PFSK-1 (cell line): ENCODE measurements around the gene UNC93A.

Experiments
- FOXP2 ChIP-seq: optimal IDR thresholded peaks from 2 replicates; pipeline ENCODE3; 2011; ENCODE audit warnings: borderline replicate concordance, control low read depth, inconsistent platforms; ENCODE audit not compliant: insufficient read depth; ENCODE audit errors: extremely low read length, extremely low read depth
- POLR2AphosphoS5 ChIP-seq: IDR thresholded peaks from 2 replicates; pipeline ENCODE4 v1.6.1; 2012; ENCODE audit warnings: low read depth, mild to moderate bottlenecking, control low read depth, low read length, moderate library complexity
- SIN3A ChIP-seq: IDR thresholded peaks from 2 replicates; pipeline ENCODE4 v1.6.1; 2012; ENCODE audit warnings: mild to moderate bottlenecking, low read length, moderate library complexity, borderline replicate concordance; ENCODE audit not compliant: insufficient read depth
- TAF1 ChIP-seq: IDR thresholded peaks from 2 replicates; pipeline ENCODE4 v1.6.1; 2012; ENCODE audit warnings: low read length, control low read depth, borderline replicate concordance; ENCODE audit not compliant: insufficient read depth
- TF ChIP-seq, protein P1 (sequence below), 2 experiments: IDR thresholded peaks; 2 replicates each; pipeline versions ENCODE4 v1.6.1 to v1.8.0; 2011 to 2012; ENCODE audit warnings: low read depth in 2 of 2, low read length in 2 of 2, control low read depth in 1 of 2, inconsistent platforms in 1 of 2, mild to moderate bottlenecking in 1 of 2, moderate library complexity in 1 of 2; ENCODE audit not compliant: insufficient read depth in 1 of 2

UNC93A gene

DNA sequence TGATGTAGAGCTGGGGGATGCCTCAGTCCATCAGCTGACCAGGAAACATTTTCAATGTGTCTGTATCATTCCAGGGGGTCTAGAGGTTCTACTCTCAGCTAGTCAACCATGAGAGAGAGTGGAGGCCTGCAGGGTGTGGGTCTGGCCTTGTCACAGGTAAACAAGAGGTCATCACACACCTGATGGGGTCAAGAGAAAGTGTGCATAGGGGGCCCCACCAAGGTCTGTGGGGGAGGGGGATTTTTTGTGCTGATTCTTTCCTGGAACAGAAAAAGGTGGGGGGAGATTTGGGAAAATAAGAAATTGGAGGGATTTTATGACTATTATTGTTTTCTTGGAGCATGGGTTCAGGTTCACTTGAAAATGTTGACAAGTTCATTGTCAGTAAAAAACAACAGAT, 8.9 kb upstream of the UNC93A start:
- TF ChIP-seq, protein P1, sequence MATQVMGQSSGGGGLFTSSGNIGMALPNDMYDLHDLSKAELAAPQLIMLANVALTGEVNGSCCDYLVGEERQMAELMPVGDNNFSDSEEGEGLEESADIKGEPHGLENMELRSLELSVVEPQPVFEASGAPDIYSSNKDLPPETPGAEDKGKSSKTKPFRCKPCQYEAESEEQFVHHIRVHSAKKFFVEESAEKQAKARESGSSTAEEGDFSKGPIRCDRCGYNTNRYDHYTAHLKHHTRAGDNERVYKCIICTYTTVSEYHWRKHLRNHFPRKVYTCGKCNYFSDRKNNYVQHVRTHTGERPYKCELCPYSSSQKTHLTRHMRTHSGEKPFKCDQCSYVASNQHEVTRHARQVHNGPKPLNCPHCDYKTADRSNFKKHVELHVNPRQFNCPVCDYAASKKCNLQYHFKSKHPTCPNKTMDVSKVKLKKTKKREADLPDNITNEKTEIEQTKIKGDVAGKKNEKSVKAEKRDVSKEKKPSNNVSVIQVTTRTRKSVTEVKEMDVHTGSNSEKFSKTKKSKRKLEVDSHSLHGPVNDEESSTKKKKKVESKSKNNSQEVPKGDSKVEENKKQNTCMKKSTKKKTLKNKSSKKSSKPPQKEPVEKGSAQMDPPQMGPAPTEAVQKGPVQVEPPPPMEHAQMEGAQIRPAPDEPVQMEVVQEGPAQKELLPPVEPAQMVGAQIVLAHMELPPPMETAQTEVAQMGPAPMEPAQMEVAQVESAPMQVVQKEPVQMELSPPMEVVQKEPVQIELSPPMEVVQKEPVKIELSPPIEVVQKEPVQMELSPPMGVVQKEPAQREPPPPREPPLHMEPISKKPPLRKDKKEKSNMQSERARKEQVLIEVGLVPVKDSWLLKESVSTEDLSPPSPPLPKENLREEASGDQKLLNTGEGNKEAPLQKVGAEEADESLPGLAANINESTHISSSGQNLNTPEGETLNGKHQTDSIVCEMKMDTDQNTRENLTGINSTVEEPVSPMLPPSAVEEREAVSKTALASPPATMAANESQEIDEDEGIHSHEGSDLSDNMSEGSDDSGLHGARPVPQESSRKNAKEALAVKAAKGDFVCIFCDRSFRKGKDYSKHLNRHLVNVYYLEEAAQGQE (IDR thresholded peaks at IDR 0.05; ENCODE audit: insufficient read depth in 1 of 2, low read depth in 2 of 2, low read length in 2 of 2): no peak
- no peak for TF ChIP-seq TAF1
- no peak for TF ChIP-seq FOXP2

DNA sequence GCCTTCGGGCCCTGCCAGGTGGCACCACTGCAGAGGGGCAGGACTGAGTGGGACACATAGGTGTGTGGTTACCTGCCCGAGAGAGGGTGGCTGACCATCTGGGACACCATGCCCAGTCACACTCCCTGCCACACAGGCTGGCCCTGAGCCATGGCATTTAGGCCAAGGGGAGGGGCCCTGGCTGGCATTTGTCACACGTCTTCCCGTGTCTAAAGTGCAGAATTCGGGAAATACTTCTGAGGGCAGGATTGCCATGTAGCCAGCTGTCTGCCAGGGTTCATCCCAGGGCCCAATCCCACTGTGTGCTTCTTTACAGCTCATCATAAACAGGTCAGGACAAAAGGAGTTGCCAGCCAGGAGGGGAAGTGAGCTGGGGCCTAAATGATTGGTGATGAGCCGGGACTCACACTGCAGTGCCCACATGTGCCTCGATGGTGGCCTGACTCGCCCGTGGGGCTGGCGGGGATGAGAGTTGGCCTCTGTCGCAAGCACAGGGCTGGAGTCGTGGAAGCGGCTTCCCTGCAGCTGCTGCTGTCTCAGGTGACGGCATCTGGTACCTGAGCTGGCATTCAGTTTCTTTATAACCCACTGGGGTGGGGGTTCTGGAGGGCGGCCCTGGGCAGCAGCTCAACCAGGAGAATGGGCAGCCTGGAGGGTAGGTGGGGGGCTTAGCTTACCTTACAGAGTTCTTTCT, 5.9 kb upstream of the UNC93A start:
- TF ChIP-seq, protein P1 (IDR thresholded peaks at IDR 0.05; ENCODE audit: insufficient read depth in 1 of 2, low read depth in 2 of 2, low read length in 2 of 2): no peak
- TF ChIP-seq POLR2AphosphoS5 (no peak), FOXP2 (no peak)

DNA sequence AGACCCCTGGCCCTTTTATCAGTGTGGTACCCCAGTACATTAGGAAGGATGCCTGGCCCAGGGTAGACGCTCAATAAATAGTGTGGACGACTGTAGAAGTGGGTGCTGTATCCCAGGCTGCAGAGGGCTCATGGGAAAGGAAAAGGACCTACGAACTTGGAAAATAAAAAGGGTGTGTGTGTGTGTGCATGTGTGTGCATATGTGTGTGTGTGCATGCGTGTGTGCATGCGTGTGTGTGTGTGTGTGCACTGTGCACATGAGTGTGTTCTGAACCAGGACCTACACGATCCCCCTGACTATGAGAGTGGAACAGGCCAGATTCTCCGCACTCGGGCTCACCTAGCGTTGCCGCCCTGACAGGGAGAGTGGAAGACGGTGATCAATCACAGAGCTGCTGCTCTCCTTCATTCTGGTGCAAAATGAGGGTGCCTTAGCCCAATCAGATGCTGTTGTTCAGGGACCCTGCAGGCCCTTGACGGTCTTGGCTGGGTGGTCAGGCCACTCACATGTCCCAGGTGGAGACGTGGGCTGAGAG, 3.5 kb upstream of the UNC93A start:
- TF ChIP-seq FOXP2 (no peak), POLR2AphosphoS5 (no peak), TAF1 (no peak), SIN3A (no peak)
- TF ChIP-seq, protein P1 (IDR thresholded peaks at IDR 0.05; ENCODE audit: insufficient read depth in 1 of 2, low read depth in 2 of 2, low read length in 2 of 2): no peak

DNA sequence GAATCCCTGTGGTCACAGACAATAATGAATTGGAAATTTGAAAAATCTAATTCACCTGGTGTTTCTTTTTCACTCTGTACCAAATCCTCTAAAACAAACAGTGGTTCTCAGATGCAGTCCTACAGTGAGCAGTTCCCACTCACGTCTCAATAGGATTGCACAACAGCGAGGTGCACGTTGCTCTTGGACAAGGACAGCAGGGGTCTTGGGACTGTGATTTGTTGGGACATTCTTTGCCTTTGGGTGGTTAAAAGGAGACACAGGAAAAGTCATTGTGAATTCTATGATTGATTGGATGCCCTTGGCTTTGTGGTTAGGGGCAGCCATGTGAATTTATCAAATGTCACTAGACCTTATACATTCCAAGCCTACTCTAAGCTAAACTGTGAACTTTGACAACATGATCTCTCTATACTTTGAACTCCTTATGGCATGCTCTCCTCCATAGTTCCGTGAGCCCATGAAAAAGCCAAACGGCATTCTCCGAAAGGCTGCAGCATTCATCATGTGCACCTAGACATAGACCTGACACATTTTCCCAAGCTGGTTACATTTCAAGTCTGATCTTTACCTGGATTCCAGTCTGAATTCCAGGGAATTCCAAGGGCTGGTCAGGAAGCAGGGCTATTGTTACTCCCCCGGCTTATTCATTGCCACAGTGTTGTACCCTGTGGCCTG, 647 bp downstream of the UNC93A start:
- TF ChIP-seq, protein P1 (IDR thresholded peaks at IDR 0.05; ENCODE audit: insufficient read depth in 1 of 2, low read depth in 2 of 2, low read length in 2 of 2): no peak
- no peak for TF ChIP-seq TAF1
- no peak for TF ChIP-seq SIN3A
- TF ChIP-seq FOXP2: no peak
- TF ChIP-seq POLR2AphosphoS5: no peak
